ENCODE data around the gene TGM5.

DNA sequence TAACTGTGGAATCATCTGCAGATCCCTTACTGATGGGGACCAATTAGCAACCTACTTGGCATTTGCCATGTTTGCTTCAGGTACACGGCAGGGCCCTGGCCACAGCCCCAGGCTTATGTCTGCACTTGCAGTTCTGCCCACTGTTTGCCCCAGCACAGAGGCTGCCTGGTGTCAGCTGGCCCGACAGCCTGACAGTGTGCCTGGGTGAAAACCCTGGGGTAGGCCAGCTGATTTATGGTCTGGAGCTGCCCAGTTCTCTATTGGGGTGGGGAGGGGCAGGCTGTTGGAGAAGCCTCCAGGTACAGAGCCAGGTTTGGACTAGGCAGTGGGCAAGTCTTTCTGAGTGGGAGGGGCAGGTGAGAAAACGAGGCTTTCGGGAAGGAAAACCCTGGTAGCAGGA, 11.2 kb upstream of the TGM5 start:
- TF ChIP-seq, protein P1, sequence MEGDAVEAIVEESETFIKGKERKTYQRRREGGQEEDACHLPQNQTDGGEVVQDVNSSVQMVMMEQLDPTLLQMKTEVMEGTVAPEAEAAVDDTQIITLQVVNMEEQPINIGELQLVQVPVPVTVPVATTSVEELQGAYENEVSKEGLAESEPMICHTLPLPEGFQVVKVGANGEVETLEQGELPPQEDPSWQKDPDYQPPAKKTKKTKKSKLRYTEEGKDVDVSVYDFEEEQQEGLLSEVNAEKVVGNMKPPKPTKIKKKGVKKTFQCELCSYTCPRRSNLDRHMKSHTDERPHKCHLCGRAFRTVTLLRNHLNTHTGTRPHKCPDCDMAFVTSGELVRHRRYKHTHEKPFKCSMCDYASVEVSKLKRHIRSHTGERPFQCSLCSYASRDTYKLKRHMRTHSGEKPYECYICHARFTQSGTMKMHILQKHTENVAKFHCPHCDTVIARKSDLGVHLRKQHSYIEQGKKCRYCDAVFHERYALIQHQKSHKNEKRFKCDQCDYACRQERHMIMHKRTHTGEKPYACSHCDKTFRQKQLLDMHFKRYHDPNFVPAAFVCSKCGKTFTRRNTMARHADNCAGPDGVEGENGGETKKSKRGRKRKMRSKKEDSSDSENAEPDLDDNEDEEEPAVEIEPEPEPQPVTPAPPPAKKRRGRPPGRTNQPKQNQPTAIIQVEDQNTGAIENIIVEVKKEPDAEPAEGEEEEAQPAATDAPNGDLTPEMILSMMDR (IDR thresholded peaks at IDR 0.05) = no peak
- TF ChIP-seq POLR2A (IDR thresholded peaks at IDR 0.05) = no peak

Data from stomach (tissue), 4 donors.